ENCODE data around the gene S100Z.

GRCh38 chr5:76845890-76846289 lies 3.9 kb upstream of the S100Z start:
- TF ChIP-seq POLR2AphosphoS2 (conservative IDR thresholded peaks at IDR 0.05; ENCODE audit: low read length), result no peak
- TF ChIP-seq MAX (IDR thresholded peaks at IDR 0.05), result no peak
- TF ChIP-seq PHF8 (IDR thresholded peaks at IDR 0.05; ENCODE audit: borderline replicate concordance, low read depth), result no peak
- no peak for TF ChIP-seq EP300 (IDR thresholded peaks at IDR 0.05)

Measured in A549 (cell line).